ENCODE results near the gene ZNF800.

GRCh38 chr7:127391591-127392181 is 822 bp downstream of the ZNF800 start:
- no peak for TF ChIP-seq CTCF (IDR thresholded peaks at IDR 0.05; ENCODE audit: low read depth, low read length)
- TF ChIP-seq EZH2phosphoT487 (IDR thresholded peaks at IDR 0.05; ENCODE audit: low read depth) = no peak
